PC-3 (cell line): ENCODE data around the gene CCNI. TPM values are rescaled to one million over a fixed set of nuclear protein-coding genes. Genes with fewer than 3 reads are reported as not detected.

Experiments
- ATAC-seq: fragments of 200-7000 bp; cut with Tn5 transposase; 2 replicates; pipeline ENCODE4 v1.9.1; 2020; ENCODE audit warnings: mild to moderate bottlenecking, moderate library complexity
- BruUV-seq: library from RNA; stranded (reverse); fragments of 400-500 nt; replicated peaks from 2 replicates; lab custom pipeline; 2021; lab: Mats Ljungman, UMichigan
- CTCF ChIA-PET: fragments of 300-600 bp; sonication (Branson Sonifier 250); formaldehyde crosslinking; loops from one replicate; lab custom pipeline; 2022; ENCODE audit warnings: antibody characterized with exemption; lab: Charles Lee
- POLR2A ChIA-PET: fragments of 300-600 bp; sonication (Branson Sonifier 250); formaldehyde crosslinking; loops from one replicate; lab custom pipeline; 2022; ENCODE audit warnings: antibody characterized with exemption; ENCODE audit not compliant: unreplicated experiment; lab: Charles Lee
- DNase-seq: peaks from one replicate; pipeline ENCODE4 v3.0.0-alpha.2; 2015
- H2AFZ ChIP-seq: fragments of 300-600 bp; sonication (generic); 2 replicates; pipeline ENCODE4 v1.6.0; 2016; ENCODE audit warnings: antibody characterized with exemption, low read length
- H3F3A ChIP-seq: fragments of 300-600 bp; sonication (generic); one replicate; pipeline ENCODE4 v1.6.0; 2017; ENCODE audit warnings: antibody characterized with exemption, low read length, control low read depth, mild to moderate bottlenecking; ENCODE audit not compliant: unreplicated experiment
- H3K27ac ChIP-seq: fragments of 300-600 bp; sonication (generic); 2 replicates; pipeline ENCODE4 v1.5.1; 2016; ENCODE audit warnings: mild to moderate bottlenecking, low read length
- H3K27me3 ChIP-seq: fragments of 300-600 bp; sonication (generic); 2 replicates; pipeline ENCODE4 v1.6.1; 2016; ENCODE audit warnings: low read length, mixed read lengths
- H3K36me3 ChIP-seq: fragments of 300-600 bp; sonication (generic); 2 replicates; pipeline ENCODE4 v1.6.1; 2016; ENCODE audit warnings: low read depth, mixed run types, low read length, mixed read lengths
- H3K4me1 ChIP-seq: fragments of 300-600 bp; sonication (generic); 2 replicates; pipeline ENCODE4 v1.5.1; 2016; ENCODE audit warnings: low read length; ENCODE audit not compliant: insufficient read depth
- H3K4me2 ChIP-seq: fragments of 300-600 bp; sonication (generic); 2 replicates; pipeline ENCODE4 v1.6.0; 2016; ENCODE audit warnings: low read length
- H3K4me3 ChIP-seq: fragments of 300-600 bp; sonication (generic); 2 replicates; pipeline ENCODE4 v1.5.1; 2016; ENCODE audit warnings: mild to moderate bottlenecking, low read length, mixed read lengths
- H3K79me2 ChIP-seq: fragments of 300-600 bp; sonication (generic); 2 replicates; pipeline ENCODE4 v1.6.1; 2017; ENCODE audit warnings: low read length, mixed read lengths
- H3K9ac ChIP-seq: fragments of 300-600 bp; sonication (generic); 2 replicates; pipeline ENCODE4 v1.6.0; 2016; ENCODE audit warnings: mild to moderate bottlenecking, low read length
- H3K9me2 ChIP-seq: fragments of 300-600 bp; sonication (generic); replicated peaks from 2 replicates; pipeline ENCODE4 v1.6.1; 2016; ENCODE audit warnings: mixed run types, low read length, mixed read lengths
- H3K9me3 ChIP-seq: fragments of 300-600 bp; sonication (generic); 2 replicates; pipeline ENCODE4 v1.6.1; 2016; ENCODE audit warnings: low read length, mixed read lengths
- H4K20me1 ChIP-seq: fragments of 300-600 bp; sonication (generic); 2 replicates; pipeline ENCODE4 v1.6.1; 2016; ENCODE audit warnings: low read length, mixed read lengths
- CTCF ChIP-seq: fragments of 300-600 bp; sonication (generic); conservative IDR thresholded peaks from 2 replicates; pipeline ENCODE4 v1.5.1; 2017; ENCODE audit warnings: antibody characterized with exemption, low read depth, mild to moderate bottlenecking, low read length
- EZH2 ChIP-seq: fragments of 300-600 bp; sonication (generic); IDR thresholded peaks from one replicate; pipeline ENCODE4 v1.6.1; 2017; ENCODE audit warnings: antibody characterized with exemption, mild to moderate bottlenecking, low read length; ENCODE audit not compliant: unreplicated experiment
- EZH2phosphoT487 ChIP-seq: fragments of 300-600 bp; sonication (generic); IDR thresholded peaks from 2 replicates; pipeline ENCODE4 v1.6.1; 2018; ENCODE audit warnings: mild to moderate bottlenecking, antibody characterized with exemption, low read length, borderline replicate concordance
- intact Hi-C: fragments of 100-400 bp; cut with micrococcal nuclease; formaldehyde crosslinking; loops from 2 replicates; pipeline ENCODE4 v1.9.0; 2023
- total RNA-seq: library from RNA; depleted of rRNA; stranded (reverse); fragments of >200 nt; gene quantifications from 2 replicates; pipeline ENCODE4 v1.2.3, GENCODE V29; 2014; rRNA removed

Gene CCNI
- total RNA-seq, 1 experiment from 2014 or later, result 60.1 TPM

GRCh38 chr4:76997532-76997931 is 78.3 kb downstream of the CCNI start:
- Histone ChIP-seq H3K9me2 (no peaks in the 10 kb centered on the region), H2AFZ (no peak overlapping the region), H3K4me1 (peaks cover 13% of the 10 kb centered on the region), H3K9ac (no peak overlapping the region), H3K4me2 (no peak overlapping the region), H3F3A (no peaks in the 10 kb centered on the region), H3K27ac (no peak overlapping the region), H3K9me3 (no peaks in the 10 kb centered on the region), H3K4me3 (no peak overlapping the region), H4K20me1 (no peaks in the 10 kb centered on the region), H3K36me3 (peaks cover 5% of the 10 kb centered on the region; the same call in 1 of the 2 replicates), H3K27me3 (no peaks in the 10 kb centered on the region), H3K79me2 (no peaks in the 10 kb centered on the region)
- no TSS peak for BruUV-seq
- DNase-seq, result no peak
- ChIA-PET CTCF (no interaction called here), POLR2A (no interaction called here)
- intact Hi-C loops, result no loop called here
- no peak for ATAC-seq
- TF ChIP-seq EZH2phosphoT487 (no peak), CTCF (no peak), EZH2 (no peak)

Other genes with a start within 250 kb of the CCNI start
- gene SOWAHB, start 177.8 kb downstream of the CCNI start, total RNA-seq, result 4.8 and 6.3 TPM in 2 replicates
- 39.0 and 46.0 TPM in 2 replicates for gene SEPTIN11, start 126.2 kb downstream of the CCNI start, total RNA-seq
- gene CCNG2, start 81.2 kb upstream of the CCNI start, total RNA-seq, result 7.7 and 8.0 TPM in 2 replicates